CD14-positive monocyte (primary cell): Measurements from ENCODE around the gene NRIP2. TPM values are rescaled to one million over a fixed set of nuclear protein-coding genes. Genes with fewer than 3 reads are reported as not detected.

Experiments
- DNase-seq, 3 donors: peaks; one replicate each; pipeline ENCODE4 v3.0.0-alpha.2; 2011 to 2022
- H2AFZ ChIP-seq: 2 replicates; pipeline ENCODE4 v1.6.0; 2012; ENCODE audit warnings: mild to moderate bottlenecking, low read depth, low read length, inconsistent platforms; ENCODE audit not compliant: insufficient read depth, poor library complexity, severe bottlenecking
- H3K27ac ChIP-seq, 2 donors: 1 replicate in 1 of 2; 2 replicates in 1 of 2; pipeline ENCODE4 v1.5.1; 2012 to 2013; ENCODE audit warnings: low read length in 2 of 2, control low read depth in 1 of 2, inconsistent platforms in 1 of 2, low read depth in 1 of 2, mild to moderate bottlenecking in 1 of 2
- H3K27me3 ChIP-seq, 2 donors: one replicate each; pipeline versions ENCODE4 v1.6.0 to v1.6.1; 2011 to 2013; ENCODE audit warnings: low read length in 2 of 2; ENCODE audit not compliant: control insufficient read depth in 2 of 2, insufficient read depth in 2 of 2
- H3K36me3 ChIP-seq, 2 donors: replicated peaks in 1 of 2; 1 replicate in 1 of 2; 2 replicates in 1 of 2; pipeline versions ENCODE4 v1.5.1 to v1.6.1; 2012 to 2013; ENCODE audit warnings: low read length in 2 of 2, control low read depth in 1 of 2, inconsistent platforms in 1 of 2, mild to moderate bottlenecking in 1 of 2; ENCODE audit not compliant: insufficient read depth in 2 of 2, control insufficient read depth in 1 of 2
- H3K4me1 ChIP-seq, 2 donors: 1 replicate in 1 of 2; 2 replicates in 1 of 2; pipeline versions ENCODE4 v1.5.1 to v1.6.1; 2012 to 2013; ENCODE audit warnings: low read length in 2 of 2, control low read depth in 1 of 2, inconsistent platforms in 1 of 2, mild to moderate bottlenecking in 1 of 2, moderate library complexity in 1 of 2; ENCODE audit not compliant: insufficient read depth in 2 of 2, control insufficient read depth in 1 of 2
- H3K4me2 ChIP-seq: replicated peaks from 2 replicates; pipeline ENCODE3; 2012; ENCODE audit warnings: low read length, moderate library complexity, mild to moderate bottlenecking; ENCODE audit not compliant: poor library complexity, severe bottlenecking; ENCODE audit errors: extremely low read depth
- H3K4me3 ChIP-seq, 3 experiments: fragments of 200-600 bp in 1 of 3; sonication (generic) in 1 of 3; replicated peaks in 1 of 3; 1 replicate in 2 of 3; 2 replicates in 1 of 3; pipeline ENCODE4 v1.5.1; 2011 to 2013; ENCODE audit warnings: low read length in 3 of 3, mild to moderate bottlenecking in 3 of 3, control low read depth in 2 of 3, low read depth in 2 of 3, inconsistent platforms in 1 of 3, moderate library complexity in 1 of 3
- H3K79me2 ChIP-seq: 2 replicates; pipeline ENCODE4 v1.6.0; 2012; ENCODE audit warnings: mild to moderate bottlenecking, control low read depth, inconsistent platforms, low read length, moderate library complexity; ENCODE audit not compliant: insufficient read depth
- H3K9ac ChIP-seq: 2 replicates; pipeline ENCODE4 v1.6.0; 2017; ENCODE audit warnings: low read length, mild to moderate bottlenecking; ENCODE audit not compliant: insufficient read depth, poor library complexity, severe bottlenecking
- H3K9me3 ChIP-seq, 2 donors: replicated peaks in 1 of 2; 1 replicate in 1 of 2; 2 replicates in 1 of 2; pipeline versions ENCODE4 v1.5.1 to v1.6.1; 2012 to 2013; ENCODE audit warnings: low read length in 2 of 2, control low read depth in 1 of 2; ENCODE audit not compliant: control insufficient read depth in 1 of 2, insufficient read depth in 1 of 2
- H4K20me1 ChIP-seq: 2 replicates; pipeline ENCODE4 v1.6.0; 2012; ENCODE audit warnings: mild to moderate bottlenecking, low read length, control low read depth, moderate library complexity; ENCODE audit not compliant: insufficient read depth
- H3K27ac Mint-ChIP-seq, 7 donors: one replicate each; pipeline ENCODE4 v1.8.0; 2020; ENCODE audit warnings: mild to moderate bottlenecking in 7 of 7, mixed read lengths in 7 of 7, moderate library complexity in 6 of 7, inconsistent platforms in 2 of 7
- H3K27me3 Mint-ChIP-seq, 3 donors: one replicate each; pipeline ENCODE4 v1.8.0; 2021 to 2022; ENCODE audit warnings: low read depth in 3 of 3, mild to moderate bottlenecking in 3 of 3, mixed read lengths in 3 of 3, moderate library complexity in 3 of 3, inconsistent platforms in 1 of 3
- H3K36me3 Mint-ChIP-seq, 2 donors: one replicate each; pipeline ENCODE4 v1.8.0; 2020; ENCODE audit warnings: mixed read lengths in 2 of 2, inconsistent platforms in 1 of 2, mild to moderate bottlenecking in 1 of 2
- H3K4me1 Mint-ChIP-seq: one replicate; pipeline ENCODE4 v1.8.0; 2020; ENCODE audit warnings: mild to moderate bottlenecking, mixed read lengths
- H3K4me3 Mint-ChIP-seq, 2 donors: one replicate each; pipeline ENCODE4 v1.8.0; 2020; ENCODE audit warnings: mild to moderate bottlenecking in 2 of 2, mixed read lengths in 2 of 2, moderate library complexity in 1 of 2
- H3K9me3 Mint-ChIP-seq, 7 donors: one replicate each; pipeline ENCODE4 v1.8.0; 2020 to 2022; ENCODE audit warnings: mixed read lengths in 7 of 7, mild to moderate bottlenecking in 6 of 7, moderate library complexity in 6 of 7, inconsistent platforms in 2 of 7
- WGBS: methylation state at CpG from one replicate; pipeline ENCODE4 v1.1.5; 2013; ENCODE audit warnings: missing lambda C conversion rate; ENCODE audit not compliant: insufficient coverage; 5-methylcytosine and 5-hydroxymethylcytosine counted together
- intact Hi-C, 2 donors: fragments of 100-400 bp; cut with micrococcal nuclease; formaldehyde crosslinking; loops; one replicate each; pipeline versions ENCODE4 v1.15.0 to v1.15.1; 2023
- polyA plus RNA-seq, 3 donors: library from polyadenylated mRNA; depleted of rRNA in 1 of 3; unstranded in 2 of 3; stranded (reverse) in 1 of 3; fragments of 300-500 nt in 2 of 3; fragments of >200 nt in 1 of 3; fragmentation: Illumina TruSeq in 2 of 3; gene quantifications; 1 replicate in 2 of 3; 2 replicates in 1 of 3; pipeline ENCODE4 v1.2.3, GENCODE V29; 2012 to 2021
- TF ChIP-seq, protein P1 (sequence below): fragments of 200-600 bp; IDR thresholded peaks from one replicate; pipeline ENCODE4 v1.8.0; 2022; ENCODE audit warnings: antibody characterized with exemption, mild to moderate bottlenecking

The NRIP2 gene
- polyA plus RNA-seq, 3 donors = 0.19 to 0.24 TPM; not detected in 1

GRCh38 chr12:2829275-2829674, 5.6 kb downstream of the NRIP2 start:
- WGBS = 94% methylated on average over 2 of the region's 6 CpGs
- TF ChIP-seq, protein P1, sequence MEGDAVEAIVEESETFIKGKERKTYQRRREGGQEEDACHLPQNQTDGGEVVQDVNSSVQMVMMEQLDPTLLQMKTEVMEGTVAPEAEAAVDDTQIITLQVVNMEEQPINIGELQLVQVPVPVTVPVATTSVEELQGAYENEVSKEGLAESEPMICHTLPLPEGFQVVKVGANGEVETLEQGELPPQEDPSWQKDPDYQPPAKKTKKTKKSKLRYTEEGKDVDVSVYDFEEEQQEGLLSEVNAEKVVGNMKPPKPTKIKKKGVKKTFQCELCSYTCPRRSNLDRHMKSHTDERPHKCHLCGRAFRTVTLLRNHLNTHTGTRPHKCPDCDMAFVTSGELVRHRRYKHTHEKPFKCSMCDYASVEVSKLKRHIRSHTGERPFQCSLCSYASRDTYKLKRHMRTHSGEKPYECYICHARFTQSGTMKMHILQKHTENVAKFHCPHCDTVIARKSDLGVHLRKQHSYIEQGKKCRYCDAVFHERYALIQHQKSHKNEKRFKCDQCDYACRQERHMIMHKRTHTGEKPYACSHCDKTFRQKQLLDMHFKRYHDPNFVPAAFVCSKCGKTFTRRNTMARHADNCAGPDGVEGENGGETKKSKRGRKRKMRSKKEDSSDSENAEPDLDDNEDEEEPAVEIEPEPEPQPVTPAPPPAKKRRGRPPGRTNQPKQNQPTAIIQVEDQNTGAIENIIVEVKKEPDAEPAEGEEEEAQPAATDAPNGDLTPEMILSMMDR = no peak
- Histone ChIP-seq H4K20me1 (no peaks in the 10 kb centered on the region), H3K79me2 (no peaks in the 10 kb centered on the region), H3K27ac (no peak overlapping the region), H3K4me2 (no peak overlapping the region), H3K27me3 (no peaks in the 10 kb centered on the region), H2AFZ (no peak overlapping the region), H3K4me3 (no peak overlapping the region), H3K36me3 (peaks cover 46 to 86% of the 10 kb centered on the region in 2 donors), H3K9ac (no peak overlapping the region), H3K9me3 (no peaks in the 10 kb centered on the region), H3K4me1 (no peaks in the 10 kb centered on the region)
- peaks cover 75 to 82% of the 10 kb centered on the region in 2 donors for H3K36me3 Mint-ChIP-seq
- intact Hi-C loops = no loop called here
- H3K4me3 Mint-ChIP-seq = no peak overlapping the region
- no peak overlapping the region for H3K27ac Mint-ChIP-seq
- DNase-seq = no peak
- no peaks in the 10 kb centered on the region for H3K4me1 Mint-ChIP-seq
- H3K27me3 Mint-ChIP-seq = peaks cover under 1 to 1% (median 1%) of the 10 kb centered on the region in 3 donors
- H3K9me3 Mint-ChIP-seq = peaks cover 0 to 1% (median 0%) of the 10 kb centered on the region in 7 donors

GRCh38 chr12:2826721-2827515, 7.9 kb downstream of the NRIP2 start:
- H3K79me2 ChIP-seq = no peaks in the 10 kb centered on the region
- H3K4me1 ChIP-seq = no peaks in the 10 kb centered on the region
- peaks cover 0 to 1% (median 0%) of the 10 kb centered on the region in 7 donors for H3K9me3 Mint-ChIP-seq
- H3K36me3 Mint-ChIP-seq = peaks cover 87 to 98% of the 10 kb centered on the region in 2 donors
- no peaks in the 10 kb centered on the region for H4K20me1 ChIP-seq
- H3K4me1 Mint-ChIP-seq = no peaks in the 10 kb centered on the region
- intact Hi-C loops = no loop called here
- H3K27me3 Mint-ChIP-seq = peaks cover 0 to 1% (median 0%) of the 10 kb centered on the region in 3 donors
- H3K4me3 Mint-ChIP-seq = no peak overlapping the region
- H3K4me2 ChIP-seq = no peak overlapping the region
- peak overlapping the region in 2 of 7 donors; percentile 23 to 65 for H3K27ac Mint-ChIP-seq
- H3K36me3 ChIP-seq = peaks cover 70 to 99% of the 10 kb centered on the region in 2 donors
- H2AFZ ChIP-seq = no peak overlapping the region
- no peaks in the 10 kb centered on the region for H3K9me3 ChIP-seq
- WGBS = over 99% methylated on average over 10 of the region's 14 CpGs
- H3K27ac ChIP-seq = no peak overlapping the region
- no peaks in the 10 kb centered on the region for H3K27me3 ChIP-seq
- H3K4me3 ChIP-seq = no peak overlapping the region
- DNase-seq = no peak
- TF ChIP-seq, protein P1 = no peak
- H3K9ac ChIP-seq = no peak overlapping the region
